ENCODE data around the gene ADORA1. TPM values are rescaled to one million over a fixed set of nuclear protein-coding genes. Genes with fewer than 3 reads are reported as not detected.

ADORA1 gene
- total RNA-seq, 1 donor from 2014 or later: 4.1 TPM

GRCh38 chr1:203148127-203148526 is 20.6 kb downstream of the ADORA1 start:
- no peaks in the 10 kb centered on the region for H3K9me3 ChIP-seq
- no peaks in the 10 kb centered on the region for H3K27me3 ChIP-seq
- intact Hi-C loops (cut with DNase I): no loop called here
- TF ChIP-seq CTCF (IDR thresholded peaks at IDR 0.05): peak; percentile 29
- no peak overlapping the region for H3K4me3 ChIP-seq
- ATAC-seq (peak; percentile 15), DNase-seq (no peak)
- no peak overlapping the region for H3K27ac ChIP-seq
- no peaks in the 10 kb centered on the region for H3K36me3 ChIP-seq
- H3K4me1 ChIP-seq: peaks cover 3% of the 10 kb centered on the region

DNA sequence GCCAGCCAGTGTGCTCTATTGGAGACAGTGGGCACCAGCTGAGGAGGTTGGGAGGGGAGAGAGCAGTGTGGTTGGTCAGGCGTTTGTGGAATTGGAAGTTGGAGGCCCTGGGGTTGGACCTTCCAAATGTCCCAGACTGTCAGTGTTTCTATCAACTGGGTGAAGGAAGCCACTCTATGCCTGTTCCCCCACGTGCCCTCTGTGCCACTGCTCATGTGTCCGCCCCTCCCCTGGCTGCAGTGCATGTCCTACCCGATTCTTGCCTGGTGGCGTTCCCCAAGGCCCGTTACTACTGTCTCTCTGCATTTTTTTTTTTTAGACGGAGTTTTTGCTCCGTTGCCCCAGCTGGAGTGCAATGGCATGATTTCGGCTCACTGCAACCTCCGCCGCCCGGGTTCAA is 21.1 kb downstream of the ADORA1 start:
- intact Hi-C loops (cut with DNase I): no loop called here
- no peaks in the 10 kb centered on the region for H3K9me3 ChIP-seq
- DNase-seq (no peak), ATAC-seq (no peak)
- H3K4me3 ChIP-seq: no peak overlapping the region
- H3K4me1 ChIP-seq: peaks cover 7% of the 10 kb centered on the region
- H3K36me3 ChIP-seq: no peaks in the 10 kb centered on the region
- no peak overlapping the region for H3K27ac ChIP-seq
- TF ChIP-seq CTCF (IDR thresholded peaks at IDR 0.05): no peak
- no peaks in the 10 kb centered on the region for H3K27me3 ChIP-seq

DNA sequence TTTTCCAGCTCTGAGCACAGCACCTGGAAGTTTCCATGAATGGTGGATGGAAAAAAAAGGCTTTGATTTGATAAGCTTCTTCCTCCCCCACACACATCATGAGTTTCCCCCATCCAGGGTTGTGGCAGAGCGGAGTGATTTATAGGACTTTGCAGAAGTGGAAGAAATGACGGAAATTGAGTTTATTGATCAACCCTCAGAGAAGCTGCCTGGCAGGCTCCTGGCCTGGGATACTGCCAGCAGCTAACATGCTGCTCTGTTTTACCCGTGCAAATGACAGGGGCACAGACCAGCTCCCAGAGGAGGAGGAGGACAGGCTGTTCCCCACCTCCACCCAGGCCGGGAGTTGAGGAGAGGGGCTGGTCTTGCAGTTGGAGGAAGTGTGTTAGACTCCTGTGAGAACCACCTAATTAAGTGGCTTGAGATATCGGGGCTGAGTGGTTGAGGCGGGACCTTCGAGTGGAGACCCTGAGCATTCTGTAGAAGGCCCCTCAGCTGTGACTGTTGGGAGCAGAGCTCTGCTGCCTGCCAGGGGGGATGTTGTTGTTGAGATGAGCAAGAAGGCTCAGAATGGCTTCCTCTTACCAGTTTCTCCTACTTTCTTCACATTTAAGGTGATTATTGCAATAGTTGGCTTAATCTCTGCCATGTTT is 21.8 kb downstream of the ADORA1 start:
- H3K27ac ChIP-seq: no peak overlapping the region
- no peak for ATAC-seq

DNA sequence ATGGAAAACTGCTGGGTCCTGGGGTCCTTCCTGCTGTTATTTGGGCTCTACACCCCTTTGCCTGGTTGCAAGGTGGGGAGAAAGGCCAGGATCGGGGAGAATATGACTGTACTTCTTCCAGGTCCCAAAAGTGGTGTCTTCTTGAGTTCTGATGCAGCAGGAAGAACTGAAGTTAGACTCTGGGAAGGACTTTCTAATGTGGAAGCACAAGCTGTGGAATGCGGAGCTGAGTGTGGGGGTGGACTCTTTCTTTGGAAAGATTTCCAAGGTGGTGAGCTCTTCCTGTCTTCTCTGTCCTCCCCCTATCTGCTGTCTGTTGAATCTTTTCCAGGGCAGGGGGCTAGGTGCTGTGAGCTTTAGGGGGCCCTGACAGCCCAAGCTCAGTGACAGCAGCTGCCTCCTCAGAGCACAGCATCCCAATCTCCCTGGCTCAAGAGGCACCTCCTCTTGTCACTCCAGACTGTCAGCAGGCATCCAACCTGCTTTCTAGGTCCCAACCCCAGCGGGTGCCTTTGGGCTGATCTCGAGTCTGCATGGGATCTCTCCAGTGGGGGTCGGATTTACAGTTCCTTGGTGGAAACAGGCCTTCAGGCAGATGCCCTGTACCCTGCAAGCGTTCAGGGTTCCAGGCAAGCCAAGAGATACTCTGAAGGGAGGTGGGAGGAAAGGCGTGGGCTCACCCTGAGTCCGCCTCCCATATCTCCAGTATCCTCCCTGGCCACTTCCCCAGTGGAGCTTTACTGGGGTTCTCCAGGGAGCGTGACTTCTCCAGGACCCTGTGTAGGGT is 23.2 kb downstream of the ADORA1 start:
- ATAC-seq: no peak
- TF ChIP-seq CTCF (IDR thresholded peaks at IDR 0.05): no peak

More for the DNA sequence above, 21.8 kb downstream of the ADORA1 start:
- peaks cover 15% of the 10 kb centered on the region for H3K4me1 ChIP-seq
- no peak for TF ChIP-seq CTCF (IDR thresholded peaks at IDR 0.05)
- H3K36me3 ChIP-seq: no peaks in the 10 kb centered on the region
- intact Hi-C loops (cut with DNase I): no loop called here
- no peaks in the 10 kb centered on the region for H3K9me3 ChIP-seq
- H3K4me3 ChIP-seq: no peak overlapping the region
- H3K27me3 ChIP-seq: no peaks in the 10 kb centered on the region
- no peak for DNase-seq

DNA sequence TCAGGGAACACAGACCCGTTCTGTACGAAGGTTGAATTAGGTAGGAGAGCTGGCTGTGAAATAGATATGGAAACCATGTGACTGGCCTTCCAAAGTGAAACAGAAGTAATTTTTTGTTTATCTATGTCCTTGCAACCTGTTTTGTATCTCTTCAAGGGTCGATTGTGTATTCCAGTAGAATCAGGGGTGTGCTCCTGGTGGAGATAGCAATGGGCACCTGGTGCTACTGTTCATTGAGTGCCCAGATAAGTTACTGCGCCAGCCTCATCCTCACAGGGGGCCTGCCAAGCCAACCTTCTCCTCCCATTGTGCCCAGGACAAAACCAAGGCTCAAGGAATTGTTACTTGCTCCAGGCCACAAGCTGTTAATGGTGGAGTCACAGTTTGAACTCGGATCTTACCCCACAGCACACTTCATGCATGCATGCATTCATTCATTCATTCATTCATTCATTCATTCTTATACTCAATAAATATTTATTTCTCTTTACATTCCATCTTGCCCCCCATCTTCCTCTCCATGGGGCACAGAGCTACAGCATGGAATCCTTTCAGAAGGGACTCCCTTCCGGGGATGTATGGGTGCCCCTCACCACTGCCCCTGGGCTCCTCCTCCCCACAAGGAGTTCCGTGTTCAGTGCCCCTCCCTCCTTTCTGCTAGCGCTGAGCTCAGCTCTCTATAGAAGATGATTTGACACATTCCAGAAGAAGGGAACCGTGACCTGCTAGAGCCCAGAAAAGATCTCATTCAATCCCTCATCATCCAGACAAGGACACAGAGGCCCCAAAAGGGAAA is 24.0 kb downstream of the ADORA1 start:
- Histone ChIP-seq H3K4me1 (peaks cover 18% of the 10 kb centered on the region), H3K27me3 (no peaks in the 10 kb centered on the region), H3K36me3 (no peaks in the 10 kb centered on the region), H3K9me3 (no peaks in the 10 kb centered on the region), H3K4me3 (no peak overlapping the region), H3K27ac (no peak overlapping the region)
- DNase-seq (no peak), ATAC-seq (no peak)
- TF ChIP-seq CTCF (IDR thresholded peaks at IDR 0.05): no peak
- intact Hi-C loops (cut with DNase I): no loop called here

More for the DNA sequence above, 23.2 kb downstream of the ADORA1 start:
- intact Hi-C loops (cut with DNase I): no loop called here
- no peaks in the 10 kb centered on the region for H3K9me3 ChIP-seq
- DNase-seq: no peak
- peaks cover 18% of the 10 kb centered on the region for H3K4me1 ChIP-seq
- no peaks in the 10 kb centered on the region for H3K27me3 ChIP-seq
- H3K4me3 ChIP-seq: no peak overlapping the region
- no peak overlapping the region for H3K27ac ChIP-seq
- no peaks in the 10 kb centered on the region for H3K36me3 ChIP-seq

Measured in upper lobe of right lung (tissue), 1 donor.